GM12892 (cell line): ENCODE data around the gene FBXW7.

Experiments used
- POLR2A ChIP-seq: IDR thresholded peaks from 2 replicates; pipeline ENCODE4 v1.6.1; 2011; ENCODE audit warnings: low read depth, low read length, control low read depth
- POLR2AphosphoS5 ChIP-seq: IDR thresholded peaks from 2 replicates; pipeline ENCODE4 v1.6.1; 2011; ENCODE audit warnings: low read depth, low read length, control low read depth
- TAF1 ChIP-seq: IDR thresholded peaks from 2 replicates; pipeline ENCODE4 v1.6.1; 2011; ENCODE audit warnings: low read depth, mild to moderate bottlenecking, control low read depth, low read length, borderline replicate concordance

GRCh38 chr4:152422817-152423320, 113.0 kb downstream of the FBXW7 start:
- TF ChIP-seq POLR2AphosphoS5: no peak
- TF ChIP-seq POLR2A: no peak
- TF ChIP-seq TAF1: no peak
